Testis (tissue), 3 donors: ENCODE results near the gene PTPRK. TPM values are rescaled to one million over a fixed set of nuclear protein-coding genes. Genes with fewer than 3 reads are reported as not detected.

Experiments used
- DNase-seq: peaks from one replicate; pipeline ENCODE4 v3.0.0-alpha.2; 2019
- H3K27ac ChIP-seq, 2 donors: fragments of 200-600 bp; sonication (generic); one replicate each; pipeline ENCODE4 v1.5.1; 2019
- H3K27me3 ChIP-seq: fragments of 200-600 bp; sonication (generic); one replicate; pipeline ENCODE4 v1.5.1; 2019
- H3K36me3 ChIP-seq: fragments of 200-600 bp; sonication (generic); one replicate; pipeline ENCODE4 v1.5.1; 2017; ENCODE audit warnings: low read depth; ENCODE audit errors: missing control alignments
- H3K4me1 ChIP-seq: fragments of 200-600 bp; sonication (generic); one replicate; pipeline ENCODE4 v1.5.1; 2019
- H3K4me3 ChIP-seq, 2 donors: fragments of 200-600 bp; sonication (generic); one replicate each; pipeline ENCODE4 v1.5.1; 2017 to 2019
- H3K9me3 ChIP-seq: fragments of 200-600 bp; sonication (generic); one replicate; pipeline ENCODE4 v1.5.1; 2017
- CTCF ChIP-seq, 3 experiments: fragments of 450-650 bp in 2 of 3; fragments of 200-600 bp in 1 of 3; sonication (generic) in 1 of 3; IDR thresholded peaks; one replicate each; pipeline ENCODE4 v1.5.1; 2016 to 2019; ENCODE audit warnings: antibody characterized with exemption in 3 of 3, mild to moderate bottlenecking in 2 of 3, moderate library complexity in 1 of 3
- POLR2A ChIP-seq: fragments of 450-650 bp; IDR thresholded peaks from one replicate; pipeline ENCODE4 v1.6.1; 2017; ENCODE audit warnings: antibody characterized with exemption, mild to moderate bottlenecking, moderate library complexity
- WGBS, 2 donors: methylation state at CpG; one replicate each; pipeline ENCODE4 v1.1.5; 2018; 5-methylcytosine and 5-hydroxymethylcytosine counted together
- intact Hi-C: fragments of 100-400 bp; cut with DNase I; formaldehyde crosslinking; loops from one replicate; pipeline ENCODE4 v1.15.1; 2023; ENCODE audit warnings: low total_unique reads
- polyA plus RNA-seq: library from polyadenylated mRNA; stranded (reverse); fragments of 350-450 nt; fragmentation: Illumina TruSeq; extraction: RNeasy Lipid Tissue Mini Kit (QIAGEN cat#74804); gene quantifications from one replicate; pipeline ENCODE4 v1.2.3, GENCODE V29; 2014; ENCODE audit warnings: low read depth, low replicate concordance; ENCODE audit not compliant: insufficient read depth
- total RNA-seq, 2 donors: library from RNA; depleted of rRNA; stranded (reverse); fragments of >200 nt; gene quantifications; one replicate each; pipeline ENCODE4 v1.2.3, GENCODE V29; 2016

Gene PTPRK
- total and polyA plus RNA-seq, 3 donors from 2014 or later = 9.1 to 13.3 (median 12.5) TPM

- Histone ChIP-seq H3K4me3 (no peak overlapping the region), H3K27me3 (no peaks in the 10 kb centered on the region), H3K36me3 (no peaks in the 10 kb centered on the region), H3K4me1 (no peaks in the 10 kb centered on the region), H3K27ac (no peak overlapping the region), H3K9me3 (no peaks in the 10 kb centered on the region)
- 94 to 96% methylated on average over 12 of the region's 12 CpGs for WGBS, 2 donors
- TF ChIP-seq POLR2A = no peak
- TF ChIP-seq CTCF (IDR thresholded peaks at IDR 0.05) = no peak
- intact Hi-C loops = no loop called here
- DNase-seq = no peak
Measured at GRCh38 chr6:128202169-128202765, 318.1 kb downstream of the PTPRK start.

- no peak for TF ChIP-seq CTCF (IDR thresholded peaks at IDR 0.05)
- TF ChIP-seq POLR2A = no peak
- intact Hi-C loops = no loop called here
- no peaks in the 10 kb centered on the region for H3K36me3 ChIP-seq
- H3K4me3 ChIP-seq = no peak overlapping the region
- DNase-seq = no peak
- no peaks in the 10 kb centered on the region for H3K9me3 ChIP-seq
- H3K27me3 ChIP-seq = no peaks in the 10 kb centered on the region
- no peak overlapping the region for H3K27ac ChIP-seq
- H3K4me1 ChIP-seq = no peaks in the 10 kb centered on the region
Measured at GRCh38 chr6:128200789-128201188, 319.6 kb downstream of the PTPRK start.

- Histone ChIP-seq H3K9me3 (no peaks in the 10 kb centered on the region), H3K27me3 (no peaks in the 10 kb centered on the region), H3K36me3 (no peaks in the 10 kb centered on the region), H3K4me3 (no peak overlapping the region), H3K27ac (no peak overlapping the region), H3K4me1 (no peaks in the 10 kb centered on the region)
- intact Hi-C loops = no loop called here
- 91 to 97% methylated on average over 2 of the region's 2 CpGs for WGBS, 2 donors
- TF ChIP-seq CTCF (IDR thresholded peaks at IDR 0.05) (no peak), POLR2A (no peak)
- DNase-seq = no peak
Measured at GRCh38 chr6:128199461-128199860, 320.9 kb downstream of the PTPRK start.

GRCh38 chr6:128192972-128193371, 327.4 kb downstream of the PTPRK start:
- WGBS, 2 donors = 63 to 75% methylated on average over 3 of the region's 3 CpGs
- Histone ChIP-seq H3K27me3 (no peaks in the 10 kb centered on the region), H3K27ac (no peak overlapping the region), H3K4me3 (no peak overlapping the region), H3K36me3 (no peaks in the 10 kb centered on the region), H3K4me1 (no peaks in the 10 kb centered on the region), H3K9me3 (no peaks in the 10 kb centered on the region)
- no peak for TF ChIP-seq CTCF (IDR thresholded peaks at IDR 0.05)
- DNase-seq = no peak
- intact Hi-C loops = no loop called here

GRCh38 chr6:128188678-128189077, 331.7 kb downstream of the PTPRK start:
- no peaks in the 10 kb centered on the region for H3K27me3 ChIP-seq
- intact Hi-C loops = no loop called here
- WGBS, 2 donors = 97 to 98% methylated on average over 2 of the region's 2 CpGs
- H3K4me1 ChIP-seq = no peaks in the 10 kb centered on the region
- DNase-seq = no peak
- H3K27ac ChIP-seq = no peak overlapping the region
- H3K4me3 ChIP-seq = no peak overlapping the region
- H3K9me3 ChIP-seq = no peaks in the 10 kb centered on the region
- no peaks in the 10 kb centered on the region for H3K36me3 ChIP-seq
- TF ChIP-seq CTCF (IDR thresholded peaks at IDR 0.05) (no peak), POLR2A (no peak)
